ENCODE measurements around the gene ZCCHC2.

Gene ZCCHC2

DNA sequence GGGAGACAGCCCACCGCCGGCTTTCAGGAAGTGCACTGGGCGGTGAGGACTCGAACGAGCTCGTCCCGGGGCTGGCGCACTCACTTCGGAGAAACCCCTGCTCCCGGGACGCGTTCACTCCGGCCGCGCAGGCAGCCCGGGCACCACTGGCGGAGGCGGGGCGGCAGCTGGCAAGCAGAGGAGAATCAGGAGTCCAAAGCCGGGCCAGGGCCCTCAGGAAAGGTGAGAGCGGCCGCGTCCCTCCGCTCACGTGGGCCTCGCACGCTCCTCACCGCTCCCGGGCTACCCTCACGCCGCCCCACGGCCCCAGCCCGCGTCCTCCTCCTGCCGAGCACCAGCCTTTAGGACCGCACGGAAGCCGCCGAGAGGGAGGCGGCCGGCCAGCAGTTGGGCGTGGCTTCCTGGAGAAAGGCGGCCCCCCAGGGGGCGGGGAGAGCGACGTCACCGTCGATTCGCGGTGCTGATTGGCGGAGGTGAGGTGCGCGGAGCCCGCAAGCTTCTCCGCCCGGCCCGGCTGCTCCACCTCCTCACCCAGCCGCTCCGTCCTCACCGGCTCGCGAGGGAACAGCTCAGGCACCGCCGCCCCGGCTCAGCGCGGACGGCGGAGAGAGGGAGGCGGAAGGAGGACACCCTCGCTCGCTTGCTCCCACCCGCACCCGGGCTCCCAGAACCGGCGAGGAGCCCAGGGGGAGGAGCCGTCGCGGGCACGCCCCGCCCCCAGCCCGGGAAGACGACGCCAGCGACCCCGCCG lies at the start of gene ZCCHC2:
TSS of gene ZCCHC2 (plus strand) at position 522 of the 751 bp plus-strand sequence. CDS start 400 bp downstream, outside the sequence.
- DNase-seq: peak; percentile 40

DNA sequence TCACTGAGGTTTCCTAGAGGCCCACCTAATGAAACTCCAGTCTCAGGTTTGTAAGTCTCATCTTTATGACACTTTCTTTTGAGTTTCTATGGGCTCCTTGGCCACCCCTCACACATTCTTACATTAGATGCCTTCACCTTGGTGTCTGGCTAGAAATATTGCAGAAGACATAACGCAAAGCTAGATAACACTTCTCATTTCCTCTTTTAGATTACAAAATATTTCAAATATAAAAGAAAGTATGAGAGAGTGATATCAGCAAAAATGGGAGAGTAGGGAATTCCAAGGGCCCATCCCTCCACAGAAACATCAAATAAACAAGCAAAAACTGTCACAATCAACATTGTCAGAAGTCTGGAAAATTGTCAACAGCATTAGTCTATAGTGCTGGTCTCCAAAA lies 43.3 kb upstream of the ZCCHC2 start:
- no peak for DNase-seq

DNA sequence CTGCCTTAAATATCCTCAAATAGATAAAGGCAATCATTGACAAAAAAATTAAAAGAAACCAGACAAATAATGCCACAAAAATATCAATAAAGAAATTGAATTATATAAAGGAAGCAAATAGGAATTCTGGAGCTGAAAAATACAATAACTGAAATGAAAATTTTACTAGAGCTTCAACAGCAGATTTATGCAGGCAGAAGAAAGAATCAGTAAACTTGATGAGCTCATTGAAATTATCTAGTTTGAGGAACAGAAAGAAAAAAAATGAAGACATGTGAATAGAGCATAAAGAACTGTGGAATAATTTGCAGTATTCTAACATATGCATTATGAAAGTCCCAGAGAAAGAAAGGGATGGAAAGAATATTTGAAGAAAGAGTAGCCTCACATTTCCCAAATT lies 41.9 kb upstream of the ZCCHC2 start:
- DNase-seq: no peak

DNA sequence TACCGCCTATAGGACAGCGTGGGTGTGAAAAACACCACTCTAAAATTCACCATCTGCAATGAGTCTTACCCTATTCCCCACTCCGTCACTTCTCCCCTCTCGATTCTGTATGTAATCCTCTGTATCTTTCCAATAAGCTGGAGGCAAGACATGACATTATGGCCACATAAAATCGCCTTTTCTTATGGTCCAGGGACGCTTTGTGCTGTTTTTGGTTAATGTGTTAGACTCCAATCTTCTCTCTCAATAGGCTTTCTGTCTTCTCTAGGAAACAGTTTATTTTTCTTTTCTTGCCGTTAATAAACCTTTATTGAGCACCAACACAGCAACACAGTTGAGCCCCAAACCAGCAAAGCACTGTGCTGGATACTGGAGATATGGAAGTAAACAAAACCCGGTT lies 37.9 kb upstream of the ZCCHC2 start:
- no peak for DNase-seq

DNA sequence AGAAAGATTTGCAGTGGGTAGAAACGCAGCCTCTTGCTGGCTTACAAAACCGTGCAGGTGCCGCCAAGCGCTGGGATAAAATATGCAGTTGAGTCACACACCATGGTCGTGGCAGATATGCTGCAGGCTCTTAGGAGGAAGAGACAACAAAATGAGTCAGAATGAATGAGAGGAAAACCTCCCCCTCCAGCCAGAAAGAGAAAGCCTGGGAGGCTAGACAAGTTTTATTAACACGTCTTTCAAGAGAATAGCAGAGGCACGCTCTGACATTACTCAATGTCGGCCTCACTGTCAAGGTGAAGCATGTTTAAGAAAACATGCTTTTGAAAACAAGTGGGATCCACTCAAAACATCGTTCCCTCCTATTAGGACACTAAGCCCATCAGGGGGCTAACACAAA lies 37.1 kb upstream of the ZCCHC2 start:
- no peak for DNase-seq

DNA sequence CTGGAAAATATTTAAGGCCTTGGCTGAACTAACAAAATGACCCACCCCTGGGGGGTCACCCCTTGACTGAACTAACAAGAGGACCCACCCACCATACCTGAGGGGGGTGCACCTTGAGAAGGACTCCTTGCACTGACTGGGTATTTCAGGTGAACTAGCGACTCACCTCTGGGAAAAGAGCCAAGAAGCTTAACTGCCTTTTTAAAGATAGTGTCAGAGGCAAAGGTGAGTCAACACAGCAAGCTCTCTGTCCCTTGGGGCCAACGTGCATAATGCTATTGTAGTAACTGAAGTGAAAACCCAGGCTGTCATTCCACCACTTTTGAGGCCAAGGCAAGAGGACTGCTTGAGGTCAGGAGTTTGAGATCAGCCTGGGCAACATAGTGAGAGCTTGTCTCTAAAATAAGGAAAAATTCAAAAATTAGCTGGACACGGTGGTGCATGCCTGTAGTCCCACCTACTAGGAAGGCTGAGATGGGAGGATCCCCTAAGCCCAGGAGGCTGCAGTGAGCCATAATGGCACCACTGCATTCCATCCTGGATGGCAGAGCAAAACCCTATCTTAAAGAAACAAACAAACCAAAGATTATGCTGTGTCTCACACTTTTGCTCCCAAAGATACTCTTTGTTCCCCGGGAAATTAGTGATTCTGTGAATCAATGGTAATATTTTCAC lies 36.4 kb upstream of the ZCCHC2 start:
- no peak for DNase-seq

DNA sequence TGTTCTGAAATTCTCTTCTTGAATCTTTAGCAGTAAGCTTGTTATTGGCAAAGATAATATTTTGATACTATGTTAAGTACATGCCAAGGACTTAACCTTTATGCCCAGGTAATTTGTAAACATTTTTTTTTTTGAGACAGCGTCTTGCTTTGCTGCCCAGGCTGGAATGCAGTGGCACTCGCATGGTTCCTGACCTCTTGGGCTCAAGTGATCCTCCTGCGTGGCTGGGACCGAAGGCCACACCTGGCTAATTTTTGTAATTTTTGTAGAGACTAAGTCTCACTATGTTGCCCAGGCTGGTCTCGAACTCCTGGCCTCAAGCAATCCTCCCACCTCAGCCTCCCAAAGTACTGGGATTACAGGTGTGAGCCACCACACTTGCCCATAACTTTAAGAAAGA lies 35.7 kb upstream of the ZCCHC2 start:
- no peak for DNase-seq

DNA sequence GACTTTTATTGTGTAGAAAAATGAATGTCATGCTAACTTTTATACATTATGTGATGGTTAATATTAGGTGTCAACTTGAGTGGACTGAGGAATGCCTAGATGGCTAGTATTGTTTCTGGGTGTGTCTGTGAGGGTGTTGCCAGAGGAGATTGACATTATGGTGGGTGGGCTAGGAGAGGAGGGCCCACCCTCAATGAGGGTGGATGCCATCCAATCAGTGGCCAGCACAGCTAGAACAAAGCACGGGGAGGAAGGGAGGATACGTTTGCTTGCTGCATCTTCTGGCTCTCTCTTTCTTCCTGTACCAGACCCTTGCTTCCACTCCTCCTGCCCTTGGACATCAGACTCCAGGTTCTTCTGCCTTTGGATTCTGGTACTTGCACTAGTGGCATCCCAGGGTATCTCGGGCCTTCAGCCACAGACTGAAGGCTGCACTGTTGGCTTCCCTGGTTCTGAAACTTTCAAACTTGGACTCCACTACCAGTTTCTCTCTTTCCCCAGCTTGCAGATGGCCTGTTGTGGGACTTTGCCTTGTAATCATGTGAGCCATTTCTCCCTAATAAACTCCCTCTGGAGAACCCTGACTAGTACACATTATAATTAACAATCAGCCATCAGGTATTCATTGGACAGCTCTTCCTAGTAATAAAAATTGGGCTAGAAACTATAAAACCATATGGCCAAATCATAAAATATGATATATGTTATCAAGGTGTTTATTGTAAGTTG lies 31.7 kb upstream of the ZCCHC2 start:
- no peak for DNase-seq

DNA sequence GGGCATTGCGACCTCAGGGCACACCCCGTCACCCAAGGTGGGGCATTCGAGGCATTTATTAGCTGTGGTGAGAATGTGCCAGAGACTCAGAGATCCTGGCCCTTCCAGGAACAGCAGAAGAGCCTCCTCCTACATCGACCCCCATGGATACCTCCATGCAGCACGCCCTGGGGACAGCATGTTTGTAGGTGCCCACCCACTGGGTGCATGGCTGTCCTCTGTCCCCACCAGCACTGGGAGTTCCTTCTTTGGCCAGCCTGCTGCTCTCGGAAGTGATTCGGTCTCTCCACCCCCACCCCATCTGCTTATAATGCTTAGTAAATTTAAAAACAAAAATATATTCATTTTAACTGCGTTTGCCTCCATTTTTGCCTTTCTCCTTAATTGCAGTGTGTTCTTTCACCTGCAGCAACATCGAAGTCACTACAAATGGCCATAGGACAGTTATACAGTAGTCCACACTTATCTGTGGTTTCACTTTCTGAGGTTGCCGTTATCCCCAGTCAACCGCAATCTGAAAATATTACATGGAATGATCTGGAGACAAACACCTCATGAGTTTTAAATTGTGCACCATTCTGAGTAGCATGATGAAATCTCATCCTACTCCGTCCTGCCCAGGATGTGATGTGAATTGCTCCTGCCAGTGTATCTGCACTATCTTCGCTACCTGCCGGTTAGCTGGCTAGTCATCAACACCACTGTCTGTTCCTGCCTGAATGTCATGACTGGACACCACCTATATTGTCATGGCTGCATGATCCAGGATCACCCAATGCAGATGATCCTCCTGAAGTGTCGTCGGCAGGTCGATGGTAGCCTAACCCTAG lies 29.6 kb upstream of the ZCCHC2 start:
- no peak for DNase-seq

DNA sequence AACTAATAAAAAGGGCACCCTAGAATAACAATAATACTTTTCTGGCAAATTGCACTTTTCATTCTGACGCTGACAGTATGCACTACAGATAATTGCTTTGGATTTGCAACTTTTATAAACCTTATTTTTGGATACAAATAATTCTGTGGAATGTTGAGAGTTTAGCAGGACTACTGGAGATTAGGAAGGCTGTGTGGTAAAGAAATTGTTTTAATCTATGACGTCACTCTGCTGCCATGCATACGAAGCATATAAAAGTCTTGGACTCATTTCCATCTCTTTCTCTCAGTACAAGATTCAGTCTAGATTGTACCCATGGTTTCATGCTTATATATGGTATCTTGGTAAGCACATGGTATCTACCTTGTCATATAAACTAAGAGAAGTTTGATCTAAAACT lies 28.1 kb upstream of the ZCCHC2 start:
- no peak for DNase-seq

DNA sequence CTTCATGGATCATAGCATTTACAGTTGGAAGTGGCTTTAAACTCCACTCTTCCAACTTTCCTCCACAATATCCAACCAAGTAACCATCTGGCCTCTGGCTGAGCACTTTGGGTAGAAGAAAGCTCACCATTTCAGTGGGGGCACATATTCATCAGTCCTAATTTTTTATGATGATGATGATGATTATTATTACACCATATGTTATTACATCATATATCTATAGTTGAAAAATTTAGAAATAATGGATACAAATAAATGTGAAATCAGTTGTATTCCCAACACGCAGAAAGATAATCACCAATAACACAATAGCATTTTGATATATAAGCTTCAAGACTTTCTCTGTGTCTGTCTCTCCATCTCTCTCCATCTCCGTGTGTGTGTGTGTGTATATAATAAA lies 26.6 kb upstream of the ZCCHC2 start:
- no peak for DNase-seq

DNA sequence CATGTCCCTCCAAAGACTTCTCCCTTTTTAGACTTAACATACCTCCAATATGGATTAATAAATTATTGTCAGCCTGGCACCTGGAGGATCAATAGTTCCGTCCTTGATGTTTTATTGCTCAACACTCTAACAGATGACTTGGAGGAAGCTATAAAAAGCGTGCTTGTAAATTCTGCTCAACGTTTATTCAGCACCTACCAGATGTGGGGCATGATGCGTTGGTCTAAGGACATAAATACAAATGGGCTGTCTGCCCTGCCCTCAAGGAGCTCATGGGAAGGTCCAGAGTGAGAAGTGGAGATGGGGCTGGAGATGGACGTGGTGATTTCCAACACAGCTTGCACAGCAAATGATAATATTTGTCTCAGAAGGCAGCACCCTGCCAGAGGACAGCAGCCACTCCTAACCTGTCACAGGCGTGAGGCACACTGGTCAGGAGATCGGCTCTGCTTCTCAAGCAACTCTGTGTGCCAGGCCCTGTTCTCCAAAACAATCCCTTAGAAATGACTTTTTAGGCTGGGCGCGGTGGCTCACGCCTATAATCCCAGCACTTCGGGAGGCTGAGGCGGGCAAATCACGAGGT lies 25.5 kb upstream of the ZCCHC2 start:
- no peak for DNase-seq

DNA sequence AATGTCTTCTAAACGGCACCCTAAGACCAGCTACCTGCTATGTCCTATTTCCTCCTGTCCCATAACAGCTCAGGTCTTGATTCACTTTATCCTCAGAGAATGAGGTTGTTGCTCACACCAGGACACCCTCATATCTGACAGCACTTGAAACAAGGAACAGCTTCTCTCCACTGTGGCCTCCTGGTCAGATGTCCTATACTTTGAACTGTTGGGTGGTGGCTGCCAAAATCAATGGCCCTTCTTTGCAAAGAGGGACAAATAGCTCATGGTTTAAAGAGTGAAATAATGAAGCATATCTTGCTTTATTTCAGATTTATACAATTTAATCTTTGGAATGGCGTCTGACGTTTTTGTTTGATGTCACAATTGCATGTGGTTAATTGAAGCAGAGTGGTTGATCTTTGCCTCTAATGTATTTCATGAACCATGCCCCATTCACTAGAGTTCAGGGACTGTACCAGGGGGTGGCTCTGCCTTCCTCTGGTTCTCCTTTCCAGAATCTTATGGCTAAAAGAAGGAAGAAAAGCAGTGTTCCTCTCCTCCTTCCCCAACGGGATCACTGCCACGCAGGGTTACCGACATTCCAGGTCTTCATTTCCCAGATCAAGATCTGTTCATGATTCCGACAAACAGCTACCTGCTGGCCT lies 24.1 kb upstream of the ZCCHC2 start:
- no peak for DNase-seq

DNA sequence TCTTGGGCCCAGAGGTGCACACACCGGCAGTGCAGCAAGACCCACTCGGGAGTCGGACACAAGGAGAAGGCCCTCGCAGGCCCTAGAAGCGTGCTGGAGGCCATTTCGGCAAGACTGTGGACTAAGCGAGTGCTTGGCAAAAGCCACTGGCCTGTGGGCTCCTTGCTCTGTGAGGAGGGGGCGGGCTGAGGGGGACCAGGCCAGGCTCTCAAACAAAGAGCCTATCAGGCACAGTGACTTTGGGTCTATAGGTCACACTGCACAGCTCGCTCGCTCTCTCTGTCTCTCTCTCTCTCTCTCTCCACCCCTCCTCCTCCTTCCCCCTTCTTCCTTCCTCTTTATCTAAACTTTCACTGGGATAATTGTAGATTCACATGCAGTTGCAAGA lies 23.6 kb upstream of the ZCCHC2 start:
- DNase-seq: no peak

DNA sequence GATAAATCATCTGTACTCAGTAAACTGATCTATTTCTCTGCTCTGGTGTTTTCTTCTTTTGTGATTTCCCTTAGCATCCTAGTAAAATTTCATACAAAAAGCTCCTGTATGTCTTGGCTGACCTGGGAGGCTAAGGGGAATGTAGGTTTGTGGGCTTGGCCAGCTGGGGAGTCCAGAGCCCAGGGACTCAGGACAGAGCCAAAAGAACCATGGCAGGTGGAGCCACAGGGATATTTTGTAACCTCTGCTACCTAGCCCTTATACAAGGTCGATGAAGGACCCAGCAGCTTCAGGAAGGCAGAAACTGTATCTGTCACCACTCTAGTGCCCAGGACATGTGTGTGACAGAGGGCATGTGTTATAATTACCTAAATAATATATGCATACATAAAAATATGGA lies 22.7 kb upstream of the ZCCHC2 start:
- no peak for DNase-seq

DNA sequence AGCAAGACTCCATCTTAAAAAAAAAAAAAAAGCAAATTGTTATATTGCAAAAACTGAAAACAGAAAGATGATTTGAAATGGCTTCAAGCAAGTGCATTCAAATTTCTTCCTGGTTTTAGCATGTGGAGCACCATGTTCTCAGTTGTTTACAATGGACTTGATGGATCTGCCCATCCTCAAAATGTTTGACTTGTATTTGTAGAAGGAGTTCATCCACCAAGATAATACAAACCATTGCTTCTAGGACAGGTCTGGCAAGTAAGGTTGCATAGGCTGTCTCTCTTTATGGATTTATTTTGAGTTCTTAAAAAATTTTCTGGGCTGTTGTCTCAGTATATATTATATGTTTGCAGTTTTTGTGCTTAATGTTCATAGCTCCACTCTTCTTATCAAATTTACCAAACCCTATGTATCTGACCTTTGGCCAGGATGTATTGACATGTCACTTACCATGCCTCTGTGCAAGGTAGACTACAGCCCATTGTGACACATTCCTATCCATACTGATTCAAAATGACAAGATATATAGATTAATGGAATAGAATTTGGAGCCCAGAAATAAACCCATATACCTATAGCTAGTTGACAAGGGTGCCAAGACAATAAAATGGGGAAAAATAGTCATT lies 21.7 kb upstream of the ZCCHC2 start:
- no peak for DNase-seq

DNA sequence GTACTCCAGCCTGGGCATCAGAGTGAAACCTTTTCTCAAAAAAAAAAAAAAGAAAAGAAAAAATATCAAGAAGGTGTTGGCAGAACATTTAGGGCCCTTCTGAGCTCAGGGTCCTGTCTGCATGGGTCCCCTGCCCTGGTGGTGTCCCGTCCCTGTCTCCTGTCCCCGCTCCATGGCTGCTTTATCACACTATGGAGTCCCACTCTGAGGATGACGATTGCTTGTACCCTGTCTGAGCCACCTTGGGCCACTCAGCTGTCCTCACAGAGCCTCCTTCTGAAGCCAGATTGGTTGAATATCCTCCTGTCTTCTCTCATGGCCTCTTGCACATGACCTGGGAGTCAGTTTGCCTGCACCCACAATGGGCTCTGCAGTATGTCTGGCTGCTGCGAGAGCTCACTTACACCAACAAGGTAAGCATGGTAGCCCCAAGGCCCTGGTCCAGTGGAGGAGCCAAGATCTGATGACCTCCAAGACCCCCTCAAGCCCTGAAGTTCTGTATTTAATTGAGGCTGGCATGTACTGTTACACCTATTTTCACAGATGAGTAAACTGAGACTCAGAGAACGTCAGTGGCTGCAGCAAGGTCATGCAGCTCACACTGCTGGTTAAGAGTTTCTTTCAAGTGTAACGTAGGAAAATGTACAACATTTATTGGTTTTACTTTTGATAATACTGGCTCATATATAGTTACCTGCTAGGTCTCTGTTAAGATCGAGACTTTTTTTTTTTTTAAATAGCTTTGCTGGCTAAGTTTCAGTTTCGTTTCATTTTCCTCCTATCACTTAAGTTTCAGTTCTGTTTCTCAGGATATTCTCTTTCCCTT lies 16.9 kb upstream of the ZCCHC2 start:
- no peak for DNase-seq

DNA sequence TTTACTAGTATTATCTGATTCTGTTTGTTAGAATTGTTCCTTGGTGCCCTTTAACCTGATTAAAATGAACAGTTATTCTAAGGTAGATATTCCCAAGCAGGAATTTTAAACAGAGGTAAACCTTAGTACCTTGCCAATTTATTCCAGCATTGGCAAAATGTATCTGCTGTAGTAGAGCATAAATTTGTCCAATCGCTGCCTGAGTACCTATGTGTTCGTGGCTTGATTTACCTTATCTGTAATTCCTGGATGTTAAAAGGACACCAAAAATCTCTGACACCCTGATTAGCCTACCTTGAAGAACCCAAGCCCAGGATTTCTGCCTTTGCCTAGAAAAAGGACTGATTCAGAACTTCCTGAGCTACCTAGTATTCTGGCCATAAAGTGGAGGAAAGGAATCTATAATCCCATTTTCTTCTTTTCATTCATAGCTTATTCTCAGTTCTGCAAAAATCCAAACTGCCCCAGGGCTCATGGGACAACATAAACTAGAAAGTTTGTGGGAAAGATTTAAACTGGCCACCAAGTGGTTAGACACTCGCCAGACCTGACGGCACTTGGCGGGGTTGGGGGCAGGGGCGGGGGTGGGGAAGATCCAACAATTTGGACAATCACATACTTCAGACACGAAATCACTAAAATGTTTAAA lies 16.2 kb upstream of the ZCCHC2 start:
- DNase-seq: no peak

DNA sequence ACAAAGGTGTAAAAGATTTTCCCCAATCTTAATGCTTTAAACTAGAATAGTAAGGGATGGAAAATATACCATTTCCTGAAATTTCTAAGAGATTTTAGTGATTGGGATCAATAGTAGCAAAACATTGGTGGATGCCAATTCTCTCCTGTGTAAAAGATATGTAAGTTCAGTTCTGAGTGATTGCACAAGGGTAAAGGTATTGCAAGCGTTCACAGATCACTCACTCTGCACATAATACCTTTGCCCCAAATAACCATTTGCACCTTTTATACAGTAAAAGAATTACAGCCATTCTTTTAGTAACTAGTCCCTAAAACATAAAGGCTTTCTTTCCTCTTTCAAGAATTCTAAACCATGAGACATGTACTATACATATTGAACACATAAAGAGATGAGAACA lies 13.0 kb upstream of the ZCCHC2 start:
- no peak for DNase-seq

DNA sequence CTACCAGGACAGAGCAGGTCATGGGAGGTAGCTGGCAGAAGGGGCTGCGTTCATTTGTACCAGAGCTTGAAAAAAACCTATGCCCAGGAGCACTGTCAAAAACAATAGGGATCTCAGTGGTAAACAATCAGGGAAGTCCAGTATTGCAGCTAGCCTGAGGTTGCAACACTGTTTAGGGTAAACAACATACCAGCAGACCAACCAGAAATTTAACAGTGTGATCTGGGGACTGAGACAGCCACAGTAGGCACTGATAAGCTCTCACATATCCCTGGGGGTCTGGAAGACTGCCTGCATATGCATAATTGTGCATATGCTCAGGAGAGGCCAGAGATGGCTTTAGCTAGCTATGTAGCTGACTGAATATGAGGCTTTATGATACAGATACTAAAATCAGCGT lies 12.0 kb upstream of the ZCCHC2 start:
- DNase-seq: no peak
